Activated naive CD8-positive, alpha-beta T cell (primary cell): ENCODE data around the gene C17orf113.

Experiments
- H3K27ac Mint-ChIP-seq: one replicate; pipeline ENCODE4 v1.8.0; 2021; ENCODE audit warnings: mixed read lengths
- H3K27me3 Mint-ChIP-seq: one replicate; pipeline ENCODE4 v1.8.0; 2021; ENCODE audit warnings: mixed read lengths
- H3K36me3 Mint-ChIP-seq: one replicate; pipeline ENCODE4 v1.8.0; 2021; ENCODE audit warnings: mixed read lengths
- H3K4me1 Mint-ChIP-seq: one replicate; pipeline ENCODE4 v1.8.0; 2021; ENCODE audit warnings: low read depth, mixed read lengths
- H3K4me3 Mint-ChIP-seq: one replicate; pipeline ENCODE4 v1.8.0; 2021; ENCODE audit warnings: mild to moderate bottlenecking, mixed read lengths
- H3K9me3 Mint-ChIP-seq: one replicate; pipeline ENCODE4 v1.8.0; 2021; ENCODE audit warnings: low read depth, mixed read lengths

Gene C17orf113

GRCh38 chr17:41992576-41992975, 57.8 kb downstream of the C17orf113 start:
- Mint-ChIP-seq H3K27ac (no peak overlapping the region), H3K9me3 (no peaks in the 10 kb centered on the region), H3K36me3 (peaks cover 3% of the 10 kb centered on the region), H3K4me3 (no peak overlapping the region), H3K4me1 (peaks cover 6% of the 10 kb centered on the region), H3K27me3 (no peaks in the 10 kb centered on the region)

GRCh38 chr17:41989702-41990419, 60.5 kb downstream of the C17orf113 start:
- Mint-ChIP-seq H3K27ac (no peak overlapping the region), H3K36me3 (peaks cover 3% of the 10 kb centered on the region), H3K4me1 (no peaks in the 10 kb centered on the region), H3K9me3 (no peaks in the 10 kb centered on the region), H3K27me3 (no peaks in the 10 kb centered on the region), H3K4me3 (no peak overlapping the region)

GRCh38 chr17:41988418-41988817, 62.0 kb downstream of the C17orf113 start:
- Mint-ChIP-seq H3K27ac (peak overlapping the region; percentile 29), H3K36me3 (no peaks in the 10 kb centered on the region)

More at GRCh38 chr17:41988418-41988817, 62.0 kb downstream of the C17orf113 start:
- Mint-ChIP-seq H3K27me3 (no peaks in the 10 kb centered on the region), H3K9me3 (no peaks in the 10 kb centered on the region), H3K4me3 (no peak overlapping the region), H3K4me1 (no peaks in the 10 kb centered on the region)
